ENCODE results near the gene NF2.

DNA sequence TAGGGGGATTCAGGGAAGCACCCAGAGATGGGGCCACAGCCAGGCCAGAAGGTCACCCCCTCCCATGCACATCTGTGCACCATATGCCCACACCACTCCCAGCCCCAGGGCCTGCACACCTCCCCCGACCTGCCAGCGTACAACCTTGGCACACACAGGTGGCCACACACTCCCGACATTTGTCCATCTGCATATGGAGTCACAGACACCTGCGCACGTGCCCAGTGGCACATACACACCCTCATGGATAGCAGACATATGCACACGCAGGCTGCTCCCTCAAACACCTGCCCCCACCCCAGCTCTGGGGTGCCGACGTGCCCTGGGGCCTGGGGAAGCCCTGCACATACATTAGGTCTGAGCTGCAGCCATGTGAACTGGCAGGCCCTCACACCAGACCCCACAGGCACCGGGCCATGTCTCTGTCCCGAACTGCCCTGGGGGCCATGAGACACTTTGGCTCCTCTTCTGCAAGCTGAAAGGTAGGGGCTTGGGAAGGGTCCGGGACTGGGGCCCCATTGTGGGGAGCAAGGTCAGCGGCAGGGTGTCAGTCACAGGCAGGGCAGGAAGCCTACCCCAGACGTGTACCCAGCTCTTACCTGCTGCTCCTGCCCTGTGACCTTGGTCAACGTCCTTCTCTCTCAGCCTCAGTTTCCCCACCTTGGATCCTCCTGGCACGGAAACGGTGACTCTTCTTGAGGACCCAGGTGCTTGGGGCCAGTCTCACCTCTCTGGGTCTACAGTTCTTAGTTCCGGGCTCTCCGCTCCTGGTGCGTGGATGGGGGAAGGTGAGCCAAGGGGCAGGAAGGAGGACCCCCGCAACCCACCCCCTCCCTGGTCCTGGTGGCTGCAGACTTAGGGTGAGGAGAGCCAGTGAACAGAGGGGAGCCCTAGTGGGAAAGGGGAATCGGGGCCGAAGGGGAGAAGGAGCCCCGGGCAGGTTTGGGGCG, 115.8 kb downstream of the NF2 start:
- TF ChIP-seq, protein P1, sequence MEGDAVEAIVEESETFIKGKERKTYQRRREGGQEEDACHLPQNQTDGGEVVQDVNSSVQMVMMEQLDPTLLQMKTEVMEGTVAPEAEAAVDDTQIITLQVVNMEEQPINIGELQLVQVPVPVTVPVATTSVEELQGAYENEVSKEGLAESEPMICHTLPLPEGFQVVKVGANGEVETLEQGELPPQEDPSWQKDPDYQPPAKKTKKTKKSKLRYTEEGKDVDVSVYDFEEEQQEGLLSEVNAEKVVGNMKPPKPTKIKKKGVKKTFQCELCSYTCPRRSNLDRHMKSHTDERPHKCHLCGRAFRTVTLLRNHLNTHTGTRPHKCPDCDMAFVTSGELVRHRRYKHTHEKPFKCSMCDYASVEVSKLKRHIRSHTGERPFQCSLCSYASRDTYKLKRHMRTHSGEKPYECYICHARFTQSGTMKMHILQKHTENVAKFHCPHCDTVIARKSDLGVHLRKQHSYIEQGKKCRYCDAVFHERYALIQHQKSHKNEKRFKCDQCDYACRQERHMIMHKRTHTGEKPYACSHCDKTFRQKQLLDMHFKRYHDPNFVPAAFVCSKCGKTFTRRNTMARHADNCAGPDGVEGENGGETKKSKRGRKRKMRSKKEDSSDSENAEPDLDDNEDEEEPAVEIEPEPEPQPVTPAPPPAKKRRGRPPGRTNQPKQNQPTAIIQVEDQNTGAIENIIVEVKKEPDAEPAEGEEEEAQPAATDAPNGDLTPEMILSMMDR (IDR thresholded peaks at IDR 0.05) = no peak
- TF ChIP-seq ZFX (IDR thresholded peaks at IDR 0.05; ENCODE audit: borderline replicate concordance) = no peak
